HFF-Myc (cell line): ENCODE results near the gene SMPD3.

Experiments
- DNase-seq: peaks from one replicate; pipeline ENCODE4 v3.0.0-alpha.2; 2011; ENCODE audit warnings: low read depth; ENCODE audit errors: extremely low read depth
- H3K4me3 ChIP-seq: replicated peaks from 2 replicates; pipeline ENCODE4 v1.5.1; 2011; ENCODE audit warnings: low read depth, mild to moderate bottlenecking, control low read depth, low read length
- CTCF ChIP-seq: IDR thresholded peaks from 2 replicates; pipeline ENCODE4 v1.5.1; 2012; ENCODE audit warnings: mild to moderate bottlenecking, low read depth, low read length, control low read depth; ENCODE audit errors: missing control alignments

The SMPD3 gene

GRCh38 chr16:68350813-68351350 lies 97.4 kb downstream of the SMPD3 start:
- H3K4me3 ChIP-seq: no peak overlapping the region
- TF ChIP-seq CTCF: no peak
- no peak for DNase-seq

GRCh38 chr16:68349838-68350410 lies 98.4 kb downstream of the SMPD3 start:
- no peak for TF ChIP-seq CTCF
- DNase-seq: no peak
- H3K4me3 ChIP-seq: no peak overlapping the region

- TF ChIP-seq CTCF: no peak
- no peak for DNase-seq
- H3K4me3 ChIP-seq: no peak overlapping the region
Observed at GRCh38 chr16:68348639-68349445, 99.5 kb downstream of the SMPD3 start.

- TF ChIP-seq CTCF: no peak
- DNase-seq: no peak
- no peak overlapping the region for H3K4me3 ChIP-seq
Observed at GRCh38 chr16:68347605-68348004, 100.7 kb downstream of the SMPD3 start.

GRCh38 chr16:68346892-68347480 lies 101.3 kb downstream of the SMPD3 start:
- no peak for TF ChIP-seq CTCF
- H3K4me3 ChIP-seq: no peak overlapping the region
- no peak for DNase-seq

- no peak for DNase-seq
- H3K4me3 ChIP-seq: no peak overlapping the region
- TF ChIP-seq CTCF: no peak
Observed at GRCh38 chr16:68345958-68346635, 102.2 kb downstream of the SMPD3 start.
